Measurements from ENCODE around the gene TRIP10.

DNA sequence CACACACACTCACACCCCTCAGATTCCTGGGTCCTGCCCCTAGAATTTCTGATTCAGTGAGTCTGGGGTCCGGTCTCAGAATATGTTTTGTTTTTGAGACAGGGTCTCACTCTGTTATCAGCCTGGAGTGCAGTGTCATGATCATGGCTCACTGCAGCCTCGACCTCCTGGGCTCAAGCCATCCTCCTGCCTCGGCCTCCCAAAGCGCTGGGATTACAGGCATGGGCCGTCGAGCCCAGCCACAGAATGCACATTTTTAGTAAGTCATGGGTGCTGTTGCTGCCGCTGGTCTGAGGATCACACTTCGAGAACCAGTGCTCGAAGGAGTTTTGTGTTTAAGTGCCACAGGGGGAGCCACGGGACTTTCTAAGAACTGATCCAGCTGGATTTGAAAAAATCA, 47.5 kb upstream of the TRIP10 start:
- TF ChIP-seq POLR2A (IDR thresholded peaks at IDR 0.05) (no peak), POLR2AphosphoS5 (IDR thresholded peaks at IDR 0.05) (no peak), EP300 (IDR thresholded peaks at IDR 0.05) (no peak)
- TF ChIP-seq, protein P1, sequence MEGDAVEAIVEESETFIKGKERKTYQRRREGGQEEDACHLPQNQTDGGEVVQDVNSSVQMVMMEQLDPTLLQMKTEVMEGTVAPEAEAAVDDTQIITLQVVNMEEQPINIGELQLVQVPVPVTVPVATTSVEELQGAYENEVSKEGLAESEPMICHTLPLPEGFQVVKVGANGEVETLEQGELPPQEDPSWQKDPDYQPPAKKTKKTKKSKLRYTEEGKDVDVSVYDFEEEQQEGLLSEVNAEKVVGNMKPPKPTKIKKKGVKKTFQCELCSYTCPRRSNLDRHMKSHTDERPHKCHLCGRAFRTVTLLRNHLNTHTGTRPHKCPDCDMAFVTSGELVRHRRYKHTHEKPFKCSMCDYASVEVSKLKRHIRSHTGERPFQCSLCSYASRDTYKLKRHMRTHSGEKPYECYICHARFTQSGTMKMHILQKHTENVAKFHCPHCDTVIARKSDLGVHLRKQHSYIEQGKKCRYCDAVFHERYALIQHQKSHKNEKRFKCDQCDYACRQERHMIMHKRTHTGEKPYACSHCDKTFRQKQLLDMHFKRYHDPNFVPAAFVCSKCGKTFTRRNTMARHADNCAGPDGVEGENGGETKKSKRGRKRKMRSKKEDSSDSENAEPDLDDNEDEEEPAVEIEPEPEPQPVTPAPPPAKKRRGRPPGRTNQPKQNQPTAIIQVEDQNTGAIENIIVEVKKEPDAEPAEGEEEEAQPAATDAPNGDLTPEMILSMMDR (IDR thresholded peaks at IDR 0.05) = no peak
